Hepatocyte (in vitro differentiated cells): ENCODE results near the gene FMO1. TPM values are rescaled to one million over a fixed set of nuclear protein-coding genes. Genes with fewer than 3 reads are reported as not detected.
"Not testable (repeated sequence)": the region's sequence is repeated elsewhere in the genome, so short reads cannot be mapped to it uniquely, and the experiment has no call there.

Experiments
- DNase-seq: peaks from one replicate; pipeline ENCODE4 v3.0.0-alpha.2; 2016; ENCODE audit warnings: low spot score
- H2AFZ ChIP-seq: fragments of 200-600 bp; sonication (generic); 2 replicates; pipeline ENCODE4 v1.6.0; 2016; ENCODE audit warnings: antibody characterized with exemption, mild to moderate bottlenecking
- H3K27ac ChIP-seq: fragments of 200-600 bp; sonication (generic); 2 replicates; pipeline ENCODE4 v1.5.1; 2016; ENCODE audit warnings: mild to moderate bottlenecking
- H3K27me3 ChIP-seq: fragments of 200-600 bp; sonication (generic); 2 replicates; pipeline ENCODE4 v1.6.1; 2016
- H3K36me3 ChIP-seq: fragments of 200-600 bp; sonication (generic); replicated peaks from 2 replicates; pipeline ENCODE4 v1.5.1; 2016; ENCODE audit warnings: low read depth; ENCODE audit not compliant: insufficient read depth
- H3K4me1 ChIP-seq: fragments of 200-600 bp; sonication (generic); 2 replicates; pipeline ENCODE4 v1.5.1; 2016; ENCODE audit warnings: mild to moderate bottlenecking, moderate library complexity; ENCODE audit not compliant: insufficient read depth
- H3K4me2 ChIP-seq: fragments of 200-600 bp; sonication (generic); 2 replicates; pipeline ENCODE4 v1.6.0; 2016
- H3K4me3 ChIP-seq: fragments of 200-600 bp; sonication (generic); 2 replicates; pipeline ENCODE4 v1.5.1; 2016; ENCODE audit warnings: mild to moderate bottlenecking
- H3K79me2 ChIP-seq: fragments of 200-600 bp; sonication (generic); 2 replicates; pipeline ENCODE4 v1.6.0; 2017; ENCODE audit warnings: mild to moderate bottlenecking
- H3K9me2 ChIP-seq: fragments of 200-600 bp; sonication (generic); replicated peaks from 2 replicates; pipeline ENCODE4 v1.6.0; 2017; ENCODE audit warnings: mild to moderate bottlenecking; ENCODE audit not compliant: insufficient read depth
- H3K9me3 ChIP-seq: fragments of 200-600 bp; sonication (generic); 2 replicates; pipeline ENCODE4 v1.5.1; 2016; ENCODE audit warnings: low read depth, mild to moderate bottlenecking
- H4K20me1 ChIP-seq: fragments of 200-600 bp; sonication (generic); 2 replicates; pipeline ENCODE4 v1.6.0; 2016; ENCODE audit warnings: mild to moderate bottlenecking; ENCODE audit not compliant: insufficient read depth, poor library complexity, severe bottlenecking
- CTCF ChIP-seq: fragments of 200-600 bp; sonication (generic); IDR thresholded peaks from 2 replicates; pipeline ENCODE4 v1.5.1; 2016; ENCODE audit warnings: antibody characterized with exemption, mild to moderate bottlenecking; ENCODE audit not compliant: poor library complexity
- EZH2 ChIP-seq: fragments of 200-600 bp; sonication (generic); IDR thresholded peaks from 2 replicates; pipeline ENCODE4 v1.6.1; 2016; ENCODE audit warnings: antibody characterized with exemption, mild to moderate bottlenecking, borderline replicate concordance
- EZH2phosphoT487 ChIP-seq: fragments of 200-600 bp; sonication (generic); IDR thresholded peaks from one replicate; pipeline ENCODE4 v1.6.1; 2018; ENCODE audit warnings: antibody characterized with exemption, mild to moderate bottlenecking, low read depth, moderate library complexity; ENCODE audit not compliant: unreplicated experiment, severe bottlenecking
- WGBS: methylation state at CpG from one replicate; pipeline ENCODE4 v1.1.6; 2016; ENCODE audit warnings: low lambda C conversion rate; ENCODE audit errors: missing lambda C conversion rate; 5-methylcytosine and 5-hydroxymethylcytosine counted together
- polyA plus RNA-seq: library from polyadenylated mRNA; unstranded; fragments of >200 nt; fragmentation: Nextera tagmentation; extraction: Ambion mirVana; gene quantifications from 2 replicates; pipeline ENCODE4 v1.2.1, GENCODE V29; 2016
- total RNA-seq: library from RNA; depleted of rRNA; stranded (reverse); fragments of >200 nt; gene quantifications from 2 replicates; pipeline ENCODE4 v1.2.3, GENCODE V29; 2014

Gene FMO1
- total and polyA plus RNA-seq, 2 experiments from 2014 or later, result 51.2 to 79.6 TPM

DNA sequence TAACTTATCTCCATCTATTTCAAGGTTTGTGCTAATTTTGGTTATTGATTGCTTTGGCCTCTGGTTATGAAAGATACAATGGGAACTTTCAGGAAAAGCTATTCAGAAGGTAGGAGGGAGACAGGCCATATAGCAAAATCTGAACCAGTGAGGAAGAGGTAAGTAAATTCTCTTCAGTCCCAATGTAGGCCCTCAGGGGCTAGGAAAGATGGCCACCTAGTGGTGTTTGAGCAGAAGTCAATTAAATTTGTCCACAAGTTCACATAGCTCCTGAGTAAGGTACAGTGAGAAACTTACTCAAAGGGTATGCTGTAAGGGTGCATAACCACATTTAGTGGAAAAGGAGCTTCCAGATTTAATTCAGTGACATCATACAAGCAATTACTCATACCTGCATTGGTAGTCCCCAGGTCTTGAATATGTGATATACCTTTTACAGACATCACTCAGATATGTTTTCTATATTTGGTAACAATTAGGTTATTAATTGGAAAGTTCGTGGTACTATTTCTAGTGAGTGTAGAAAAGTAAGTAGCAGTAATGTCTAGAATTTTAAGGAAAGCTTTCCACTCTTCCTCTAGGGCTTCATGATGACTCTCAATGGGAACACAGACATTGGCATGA lies 21.4 kb upstream of the FMO1 start:
- no peak overlapping the region for H3K27ac ChIP-seq
- no peaks in the 10 kb centered on the region for H3K79me2 ChIP-seq
- WGBS, result 87% methylated on average over 1 of the region's 1 CpG
- no peaks in the 10 kb centered on the region for H4K20me1 ChIP-seq
- peak; percentile 83 for DNase-seq
- no peaks in the 10 kb centered on the region for H3K36me3 ChIP-seq
- no peak overlapping the region for H3K4me2 ChIP-seq
- H3K9me3 ChIP-seq, result no peaks in the 10 kb centered on the region
- peak; percentile 75 for TF ChIP-seq CTCF
- no peak for TF ChIP-seq EZH2
- no peaks in the 10 kb centered on the region for H3K9me2 ChIP-seq
- H3K4me1 ChIP-seq, result peaks cover 4% of the 10 kb centered on the region
- no peak overlapping the region for H3K4me3 ChIP-seq
- no peaks in the 10 kb centered on the region for H3K27me3 ChIP-seq
- no peak overlapping the region for H2AFZ ChIP-seq

- H4K20me1 ChIP-seq, result no peaks in the 10 kb centered on the region
These were observed 17.0 kb upstream of the FMO1 start for GRCh38 chr1:171231326-171231725.

GRCh38 chr1:171233183-171233582 lies 15.1 kb upstream of the FMO1 start:
- H3K27ac ChIP-seq, result no peak overlapping the region
- TF ChIP-seq EZH2phosphoT487 (no peak), EZH2 (no peak), CTCF (no peak)
- H3K4me3 ChIP-seq, result no peak overlapping the region
- WGBS, result 100% methylated on average over 1 of the region's 1 CpG
- H3K4me2 ChIP-seq, result no peak overlapping the region
- DNase-seq, result no peak
- no peaks in the 10 kb centered on the region for H4K20me1 ChIP-seq
- H3K79me2 ChIP-seq, result no peaks in the 10 kb centered on the region
- H3K9me2 ChIP-seq, result no peaks in the 10 kb centered on the region
- no peaks in the 10 kb centered on the region for H3K36me3 ChIP-seq
- no peaks in the 10 kb centered on the region for H3K4me1 ChIP-seq
- no peaks in the 10 kb centered on the region for H3K9me3 ChIP-seq
- H3K27me3 ChIP-seq, result no peaks in the 10 kb centered on the region
- no peak overlapping the region for H2AFZ ChIP-seq

More at GRCh38 chr1:171231326-171231725, 17.0 kb upstream of the FMO1 start:
- Histone ChIP-seq H3K4me1 (no peaks in the 10 kb centered on the region), H3K36me3 (no peaks in the 10 kb centered on the region), H2AFZ (no peak overlapping the region), H3K4me3 (no peak overlapping the region), H3K9me2 (no peaks in the 10 kb centered on the region), H3K27ac (no peak overlapping the region), H3K4me2 (no peak overlapping the region), H3K79me2 (no peaks in the 10 kb centered on the region), H3K9me3 (no peaks in the 10 kb centered on the region), H3K27me3 (no peaks in the 10 kb centered on the region)
- no peak for TF ChIP-seq EZH2phosphoT487
- TF ChIP-seq EZH2, result no peak
- TF ChIP-seq CTCF, result no peak
- DNase-seq, result no peak

- 88% methylated on average over 4 of the region's 4 CpGs for WGBS
- H3K36me3 ChIP-seq, result not testable (repeated sequence)
These were observed 12.1 kb upstream of the FMO1 start for GRCh38 chr1:171236231-171236630.

More at GRCh38 chr1:171236231-171236630, 12.1 kb upstream of the FMO1 start:
- H3K27me3 ChIP-seq, H3K9me3 ChIP-seq, H3K4me3 ChIP-seq, H2AFZ ChIP-seq, H3K27ac ChIP-seq, H3K4me2 ChIP-seq, H3K4me1 ChIP-seq, H3K79me2 ChIP-seq, DNase-seq, H4K20me1 ChIP-seq, H3K9me2 ChIP-seq: not testable (repeated sequence)
